PC-9 (cell line): ENCODE results near the gene SNAPC2. TPM values are rescaled to one million over a fixed set of nuclear protein-coding genes. Genes with fewer than 3 reads are reported as not detected.

ENCODE experiments used
- BruUV-seq: library from RNA; stranded (reverse); fragments of 400-500 nt; replicated peaks from 2 replicates; lab custom pipeline; 2021; lab: Mats Ljungman, UMichigan
- CTCF ChIA-PET: fragments of 300-600 bp; sonication (Branson Sonifier 250); formaldehyde crosslinking; loops from one replicate; lab custom pipeline; 2022; ENCODE audit warnings: antibody characterized with exemption; lab: Charles Lee
- POLR2A ChIA-PET: fragments of 300-600 bp; sonication (Branson Sonifier 250); formaldehyde crosslinking; loops from one replicate; lab custom pipeline; 2022; ENCODE audit warnings: antibody characterized with exemption; ENCODE audit not compliant: unreplicated experiment; lab: Charles Lee
- DNase-seq, 2 experiments: peaks; one replicate each; pipeline versions ENCODE4 v3.0.0 to v3.0.0-alpha.2; 2015 to 2022; ENCODE audit warnings: mixed read lengths in 1 of 2
- H2AFZ ChIP-seq: fragments of 200-600 bp; sonication (generic); 2 replicates; pipeline ENCODE4 v1.8.1; 2017; ENCODE audit warnings: antibody characterized with exemption
- H3F3A ChIP-seq: fragments of 200-600 bp; sonication (generic); 2 replicates; pipeline ENCODE4 v1.8.1; 2017; ENCODE audit warnings: antibody characterized with exemption, mild to moderate bottlenecking, low read depth; ENCODE audit not compliant: insufficient read depth
- H3K27ac ChIP-seq: fragments of 200-600 bp; sonication (generic); 2 replicates; pipeline ENCODE4 v1.6.1; 2016; ENCODE audit warnings: mixed run types
- H3K27me3 ChIP-seq: fragments of 200-600 bp; sonication (generic); 2 replicates; pipeline ENCODE4 v1.6.1; 2016; ENCODE audit warnings: low read depth, mixed run types; ENCODE audit not compliant: insufficient read depth
- H3K36me3 ChIP-seq: fragments of 200-600 bp; sonication (generic); 2 replicates; pipeline ENCODE4 v1.6.1; 2016; ENCODE audit warnings: low read depth, mixed run types
- H3K4me1 ChIP-seq: fragments of 200-600 bp; sonication (generic); replicated peaks from 2 replicates; pipeline ENCODE4 v1.6.1; 2016; ENCODE audit warnings: mixed run types; ENCODE audit not compliant: insufficient read depth
- H3K4me2 ChIP-seq: fragments of 200-600 bp; sonication (generic); 2 replicates; pipeline ENCODE4 v1.6.1; 2017; ENCODE audit warnings: mixed run types
- H3K4me3 ChIP-seq: fragments of 200-600 bp; sonication (generic); 2 replicates; pipeline ENCODE4 v1.6.1; 2016; ENCODE audit warnings: mixed run types
- H3K79me2 ChIP-seq: fragments of 200-600 bp; sonication (generic); 2 replicates; pipeline ENCODE4 v1.6.1; 2017; ENCODE audit warnings: low read depth, mixed run types
- H3K9me2 ChIP-seq: fragments of 200-600 bp; sonication (generic); 2 replicates; pipeline ENCODE4 v1.8.1; 2017; ENCODE audit warnings: mild to moderate bottlenecking; ENCODE audit not compliant: insufficient read depth
- H3K9me3 ChIP-seq: fragments of 200-600 bp; sonication (generic); 2 replicates; pipeline ENCODE4 v1.8.1; 2016; ENCODE audit warnings: low read depth; ENCODE audit not compliant: insufficient read depth
- H4K20me1 ChIP-seq: fragments of 200-600 bp; sonication (generic); 2 replicates; pipeline ENCODE4 v1.8.1; 2017; ENCODE audit not compliant: insufficient read depth
- EZH2 ChIP-seq: fragments of 200-600 bp; sonication (generic); IDR thresholded peaks from 2 replicates; pipeline ENCODE4 v1.8.0; 2017; ENCODE audit warnings: antibody characterized with exemption, low read depth
- intact Hi-C: fragments of 100-400 bp; cut with micrococcal nuclease; formaldehyde crosslinking; loops from one replicate; pipeline ENCODE4 v1.10.0; 2022; ENCODE audit not compliant: unreplicated experiment
- total RNA-seq: library from RNA; stranded (reverse); gene quantifications from 2 replicates; pipeline ENCODE4 v1.2.3, GENCODE V29; 2021
- TF ChIP-seq, protein P1 (sequence below): fragments of 200-600 bp; sonication (generic); conservative IDR thresholded peaks from 2 replicates; pipeline ENCODE4 v1.6.1; 2017; ENCODE audit warnings: mixed run types, antibody characterized with exemption, mild to moderate bottlenecking, moderate library complexity

The SNAPC2 gene
- total RNA-seq, 1 experiment from 2014 or later: 37.5 TPM

DNA sequence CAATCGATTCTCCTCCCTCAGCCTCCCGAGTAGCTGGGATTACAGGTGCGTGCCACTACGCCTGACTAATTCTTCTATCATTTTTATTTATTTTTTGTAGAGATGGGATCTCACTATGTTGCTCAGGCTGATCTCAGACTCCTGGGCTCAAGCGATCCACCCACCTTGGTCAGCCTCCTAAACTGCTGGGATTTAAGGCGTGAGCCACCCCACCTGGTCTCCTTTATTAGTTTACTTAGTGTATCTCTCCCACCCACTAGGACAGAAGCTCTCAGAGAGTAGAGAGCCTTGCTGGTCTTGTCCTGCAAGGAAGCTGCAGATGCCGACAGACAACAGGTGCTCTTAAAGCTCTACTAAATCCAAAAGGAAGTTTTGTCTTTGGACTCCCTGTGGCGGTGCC, 34.3 kb upstream of the SNAPC2 start:
- BruUV-seq: no TSS peak
- intact Hi-C loops: no loop called here

DNA sequence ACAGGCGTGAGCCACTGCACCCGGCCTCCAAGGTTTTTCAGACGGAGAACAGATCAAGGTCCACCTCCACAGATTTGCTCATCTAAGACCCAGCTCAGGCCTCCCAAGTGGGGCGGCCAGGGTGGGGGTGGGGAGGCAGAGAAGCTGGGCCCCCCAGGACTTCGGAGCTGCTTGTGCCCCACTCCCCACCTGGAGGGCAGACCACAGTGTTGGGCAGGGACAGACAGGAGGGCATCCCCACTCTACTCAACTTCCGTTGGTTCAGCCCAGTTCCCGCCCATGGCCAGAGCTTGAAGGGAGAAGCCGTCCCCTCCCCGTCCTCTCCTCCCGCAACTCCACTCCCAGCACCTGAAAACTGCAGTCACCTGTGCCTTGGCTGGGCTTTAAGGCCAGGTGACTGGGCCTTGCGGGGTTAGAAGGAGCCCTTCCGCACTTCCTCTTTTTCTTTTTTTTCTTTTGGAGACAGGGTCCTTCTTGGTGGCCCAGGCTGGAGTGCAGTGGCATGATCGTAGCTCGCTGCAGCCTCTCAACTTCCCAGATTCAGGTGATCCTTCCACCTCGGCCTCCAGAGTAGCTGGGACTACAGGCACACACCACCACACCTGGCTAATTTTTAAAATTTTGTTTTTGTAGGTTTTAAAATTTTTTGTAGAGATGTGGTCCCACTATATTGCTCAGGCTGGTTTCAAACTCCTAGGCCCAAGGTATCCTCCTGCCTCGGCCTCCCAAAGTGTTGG, 32.6 kb upstream of the SNAPC2 start:
- BruUV-seq: TSS peak; percentile 49
- Histone ChIP-seq H3K36me3 (no peaks in the 10 kb centered on the region), H2AFZ (peak overlapping the region; percentile 88), H3K9me3 (no peaks in the 10 kb centered on the region), H4K20me1 (peaks cover 2% of the 10 kb centered on the region; the same call in 1 of the 2 replicates), H3K4me2 (peak overlapping the region; percentile 82), H3K4me3 (peak overlapping the region; percentile 87), H3F3A (peaks cover 31% of the 10 kb centered on the region), H3K4me1 (peaks cover 19% of the 10 kb centered on the region; the same call in 1 of the 2 replicates), H3K27ac (0 out of 2 replicates have a peak overlapping the region, but pooled peaks have one; percentile 5), H3K9me2 (no peaks in the 10 kb centered on the region), H3K27me3 (no peaks in the 10 kb centered on the region), H3K79me2 (peaks cover 40% of the 10 kb centered on the region)
- TF ChIP-seq EZH2: no peak
- TF ChIP-seq, protein P1, sequence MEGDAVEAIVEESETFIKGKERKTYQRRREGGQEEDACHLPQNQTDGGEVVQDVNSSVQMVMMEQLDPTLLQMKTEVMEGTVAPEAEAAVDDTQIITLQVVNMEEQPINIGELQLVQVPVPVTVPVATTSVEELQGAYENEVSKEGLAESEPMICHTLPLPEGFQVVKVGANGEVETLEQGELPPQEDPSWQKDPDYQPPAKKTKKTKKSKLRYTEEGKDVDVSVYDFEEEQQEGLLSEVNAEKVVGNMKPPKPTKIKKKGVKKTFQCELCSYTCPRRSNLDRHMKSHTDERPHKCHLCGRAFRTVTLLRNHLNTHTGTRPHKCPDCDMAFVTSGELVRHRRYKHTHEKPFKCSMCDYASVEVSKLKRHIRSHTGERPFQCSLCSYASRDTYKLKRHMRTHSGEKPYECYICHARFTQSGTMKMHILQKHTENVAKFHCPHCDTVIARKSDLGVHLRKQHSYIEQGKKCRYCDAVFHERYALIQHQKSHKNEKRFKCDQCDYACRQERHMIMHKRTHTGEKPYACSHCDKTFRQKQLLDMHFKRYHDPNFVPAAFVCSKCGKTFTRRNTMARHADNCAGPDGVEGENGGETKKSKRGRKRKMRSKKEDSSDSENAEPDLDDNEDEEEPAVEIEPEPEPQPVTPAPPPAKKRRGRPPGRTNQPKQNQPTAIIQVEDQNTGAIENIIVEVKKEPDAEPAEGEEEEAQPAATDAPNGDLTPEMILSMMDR: no peak
- intact Hi-C loops: loop anchor here (2.0 kb wide), 1 partner anchor 19 kb away; no protein-coding TSS in a partner anchor
- DNase-seq: no peak
- CTCF ChIA-PET: interaction anchor here (0.5 to 0.8 kb wide), 3 partner anchors 15 to 434 kb away, joined by 4 to 7 read pairs (median 6); partner anchors contain the start of genes NDUFA7, RPS28 and TIMM44
- POLR2A ChIA-PET: interaction anchor here (0.6 kb wide), 1 partner anchor 315 kb away, joined by 3 read pairs; no protein-coding TSS in a partner anchor

More for the DNA sequence above, 34.3 kb upstream of the SNAPC2 start:
- POLR2A ChIA-PET: no interaction called here
- Histone ChIP-seq H3K4me3 (no peak overlapping the region), H4K20me1 (peaks cover 3% of the 10 kb centered on the region; the same call in 1 of the 2 replicates), H2AFZ (no peak overlapping the region), H3K27me3 (no peaks in the 10 kb centered on the region), H3F3A (peaks cover 38% of the 10 kb centered on the region), H3K4me1 (peaks cover 19% of the 10 kb centered on the region; the same call in 1 of the 2 replicates), H3K9me3 (no peaks in the 10 kb centered on the region), H3K79me2 (peaks cover 23% of the 10 kb centered on the region), H3K27ac (no peak overlapping the region), H3K36me3 (no peaks in the 10 kb centered on the region), H3K4me2 (no peak overlapping the region), H3K9me2 (no peaks in the 10 kb centered on the region)
- no peak for DNase-seq
- CTCF ChIA-PET: no interaction called here
- TF ChIP-seq EZH2: no peak
- TF ChIP-seq, protein P1: no peak

DNA sequence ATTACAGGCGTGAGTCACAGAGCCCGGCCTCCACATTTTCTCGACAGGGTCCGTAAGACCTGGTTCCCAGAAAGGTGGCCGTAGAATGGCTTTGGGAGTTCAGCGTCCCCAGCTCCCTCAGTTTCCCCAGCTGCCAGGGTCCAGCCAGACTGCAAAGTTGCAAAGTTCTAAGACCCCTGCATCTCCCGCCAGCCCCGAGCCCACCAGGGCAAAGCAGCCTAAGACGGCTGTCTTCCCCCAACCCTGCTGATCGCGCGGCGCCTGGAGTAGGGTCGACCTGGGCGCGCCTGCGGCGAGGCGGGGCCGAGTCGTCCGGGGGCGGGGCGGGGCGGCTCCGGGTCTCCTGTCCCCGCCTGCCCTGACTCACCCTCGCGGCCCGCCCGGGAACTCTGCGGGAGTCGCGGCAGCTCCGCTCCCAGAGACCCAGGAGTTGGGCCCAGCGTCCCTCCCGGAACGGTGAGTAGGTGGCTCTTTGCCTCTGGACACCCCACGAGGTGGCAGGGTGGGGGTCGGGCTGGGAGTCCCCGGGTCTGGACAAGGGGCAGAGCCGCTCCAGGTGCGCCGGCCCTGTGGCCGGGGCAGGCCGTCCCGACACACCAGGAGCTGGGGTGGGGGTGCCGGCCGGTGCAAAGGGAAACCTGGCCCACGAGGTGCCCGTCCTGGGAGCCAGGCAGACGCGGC, 31.9 kb upstream of the SNAPC2 start, which contains the start of gene LRRC8E:
Gene LRRC8E (plus strand): TSS at position 366 of the 681 bp plus-strand sequence. CDS start 7,094 bp downstream, outside the sequence.
- no peaks in the 10 kb centered on the region for H3K36me3 ChIP-seq
- POLR2A ChIA-PET: no interaction called here
- no peaks in the 10 kb centered on the region for H3K9me2 ChIP-seq
- CTCF ChIA-PET: interaction anchor here (0.8 kb wide), 1 partner anchor 56 kb away, joined by 4 read pairs; the partner anchor contains the start of gene TIMM44
- H3K79me2 ChIP-seq: peaks cover 47% of the 10 kb centered on the region
- no peak for TF ChIP-seq EZH2
- TF ChIP-seq, protein P1: no peak
- H3K4me1 ChIP-seq: peaks cover 26% of the 10 kb centered on the region
- peaks cover 26% of the 10 kb centered on the region; the same call in 1 of the 2 replicates for H3F3A ChIP-seq
- intact Hi-C loops: loop anchor here (2.0 kb wide), 1 partner anchor 19 kb away; no protein-coding TSS in a partner anchor
- no TSS peak for BruUV-seq
- H3K4me3 ChIP-seq: peak within 1 kb of the TSS; percentile 87
- H4K20me1 ChIP-seq: no peaks in the 10 kb centered on the region
- peak within 1 kb of the TSS; percentile 82 for H3K4me2 ChIP-seq
- H3K27me3 ChIP-seq: no peaks in the 10 kb centered on the region
- 0 out of 2 replicates have a peak within 1 kb of the TSS, but pooled peaks have one; percentile 5 for H3K27ac ChIP-seq
- peak within 1 kb of the TSS; percentile 88 for H2AFZ ChIP-seq
- H3K9me3 ChIP-seq: no peaks in the 10 kb centered on the region
- DNase-seq: peak; percentile 61 to 86
